ENCODE results near the gene EFNA1. TPM values are rescaled to one million over a fixed set of nuclear protein-coding genes. Genes with fewer than 3 reads are reported as not detected.

The EFNA1 gene
- total RNA-seq: 172 and 255 TPM in 2 replicates

DNA sequence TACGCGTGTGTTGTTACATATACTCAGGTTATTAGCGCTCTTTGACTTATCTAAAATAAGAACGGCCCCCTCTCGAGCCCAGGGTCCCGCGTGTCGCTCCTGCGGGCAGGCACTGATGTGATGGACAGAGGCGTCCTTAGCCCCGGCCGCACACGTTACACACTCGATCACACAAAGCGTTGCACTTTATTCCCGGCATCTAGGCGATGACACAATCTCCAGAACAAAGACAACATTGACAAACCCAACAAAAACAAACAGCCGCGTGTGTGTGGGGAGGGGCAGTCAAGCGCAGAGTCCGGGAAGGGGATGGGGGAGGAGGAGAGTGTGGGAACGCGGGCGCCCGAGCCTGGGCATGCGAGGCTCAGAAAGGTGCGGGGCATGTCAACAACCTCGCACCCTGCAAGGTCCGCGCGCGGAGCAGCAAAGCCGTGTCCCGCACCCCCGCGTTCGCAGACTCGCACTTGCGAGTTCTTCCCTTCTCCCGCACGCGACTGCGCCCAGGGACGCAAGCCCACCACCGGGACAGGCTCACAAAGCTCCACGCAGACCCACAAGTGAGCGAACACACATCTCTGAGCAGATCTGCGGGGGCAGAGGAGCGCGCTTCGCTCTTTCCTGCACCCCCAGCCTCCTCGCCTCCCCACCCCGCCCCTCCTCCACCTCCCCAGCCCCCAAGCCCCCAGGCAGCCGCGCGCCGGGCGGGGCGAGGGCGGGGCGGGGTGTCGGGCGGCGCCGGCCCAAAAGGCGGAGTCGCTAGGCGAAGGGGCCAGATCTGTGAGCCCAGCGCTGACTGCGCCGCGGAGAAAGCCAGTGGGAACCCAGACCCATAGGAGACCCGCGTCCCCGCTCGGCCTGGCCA is at the start of gene EFNA1:
Gene EFNA1, plus strand, starts transcription at position 772 of the 862 bp plus-strand sequence. CDS start 102 bp downstream, outside the sequence.

DNA sequence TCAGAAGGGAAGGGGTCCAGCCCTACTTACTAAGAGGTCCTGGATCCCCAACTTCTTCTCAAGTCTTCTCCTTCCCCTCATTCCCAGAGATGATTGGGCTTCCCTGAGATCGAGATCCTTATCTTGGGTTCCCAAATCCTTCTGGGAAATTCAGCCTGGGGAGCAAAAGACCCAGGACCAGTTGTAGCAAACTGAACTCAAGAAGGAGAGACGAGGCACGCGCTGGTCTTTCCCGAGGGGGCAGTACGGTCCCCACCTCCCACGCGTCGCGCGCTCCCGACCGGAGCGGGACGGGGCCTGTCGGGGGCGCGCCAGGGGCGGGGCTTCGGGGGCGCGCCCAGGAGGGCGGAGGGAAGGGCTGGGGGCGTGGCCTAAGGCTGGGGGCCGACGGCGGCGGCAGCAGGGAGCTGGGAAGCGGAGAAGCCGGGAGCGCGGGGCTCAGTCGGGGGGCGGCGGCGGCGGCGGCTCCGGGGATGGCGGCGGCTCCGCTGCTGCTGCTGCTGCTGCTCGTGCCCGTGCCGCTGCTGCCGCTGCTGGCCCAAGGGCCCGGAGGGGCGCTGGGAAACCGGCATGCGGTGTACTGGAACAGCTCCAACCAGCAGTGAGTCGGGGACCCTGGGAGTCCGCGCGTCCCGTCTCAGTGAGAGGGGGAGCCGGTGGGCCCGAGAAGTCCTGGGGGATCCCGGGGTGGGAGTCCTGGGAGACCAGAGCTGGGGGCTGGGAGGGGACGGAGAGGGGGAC is 49.0 kb upstream of the EFNA1 start, which contains the start of gene EFNA3:
Gene EFNA3, plus strand, starts transcription at position 369 of the 741 bp plus-strand sequence. Its CDS starts 105 bp downstream, at position 474.

GRCh38 chr1:155135415-155136028 is 7.8 kb downstream of the EFNA1 start, which contains the start of gene SLC50A1:
Gene SLC50A1, plus strand, starts transcription at chr1:155135852. Its CDS starts 60 bp downstream, at chr1:155135912.

GRCh38 chr1:155139895-155140629 is 12.4 kb downstream of the EFNA1 start, which contains the start of gene DPM3:
Gene DPM3, minus strand, starts transcription at chr1:155140531. Its CDS starts 291 bp downstream, at chr1:155140240.

DNA sequence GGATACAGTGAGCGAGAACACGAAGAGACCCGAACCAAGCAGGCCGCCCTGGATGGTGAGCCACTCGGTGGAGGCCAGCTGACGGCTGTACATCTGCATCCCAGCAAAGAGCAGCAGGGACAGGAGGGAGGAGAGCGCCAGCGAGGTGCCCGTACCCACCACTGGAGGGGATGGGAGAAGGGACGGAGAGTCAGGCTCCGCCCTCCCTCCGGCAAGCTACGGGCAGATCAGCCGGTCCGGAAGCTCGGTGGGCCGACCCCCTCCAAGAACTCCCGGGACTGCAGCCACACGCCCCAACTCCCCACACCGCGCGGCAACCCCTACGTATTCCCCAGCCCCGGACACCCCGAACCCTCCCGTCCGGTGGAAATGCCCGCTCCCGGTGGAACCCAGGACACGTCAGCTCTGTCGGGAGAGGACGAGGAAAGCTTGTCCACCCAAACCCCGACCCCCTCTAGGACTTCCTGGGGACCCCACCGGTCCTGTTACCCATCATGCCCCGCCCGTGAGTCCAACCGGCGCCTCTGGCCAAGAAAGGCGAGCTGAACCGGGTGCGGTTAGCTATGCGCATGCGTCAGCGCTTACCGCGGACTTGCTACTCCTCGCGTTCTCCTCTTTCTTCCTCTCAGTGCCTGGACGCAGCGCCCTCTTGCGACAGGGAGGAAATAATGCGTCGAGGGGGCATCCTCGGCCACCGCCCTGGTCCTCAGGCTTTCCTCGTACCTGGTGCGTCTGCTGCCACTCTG is 45.2 kb downstream of the EFNA1 start, which contains the start of gene KRTCAP2:
Gene KRTCAP2, minus strand, starts transcription at position 573 of the 746 bp plus-strand sequence. Its CDS starts 80 bp downstream, at position 493.

DNA sequence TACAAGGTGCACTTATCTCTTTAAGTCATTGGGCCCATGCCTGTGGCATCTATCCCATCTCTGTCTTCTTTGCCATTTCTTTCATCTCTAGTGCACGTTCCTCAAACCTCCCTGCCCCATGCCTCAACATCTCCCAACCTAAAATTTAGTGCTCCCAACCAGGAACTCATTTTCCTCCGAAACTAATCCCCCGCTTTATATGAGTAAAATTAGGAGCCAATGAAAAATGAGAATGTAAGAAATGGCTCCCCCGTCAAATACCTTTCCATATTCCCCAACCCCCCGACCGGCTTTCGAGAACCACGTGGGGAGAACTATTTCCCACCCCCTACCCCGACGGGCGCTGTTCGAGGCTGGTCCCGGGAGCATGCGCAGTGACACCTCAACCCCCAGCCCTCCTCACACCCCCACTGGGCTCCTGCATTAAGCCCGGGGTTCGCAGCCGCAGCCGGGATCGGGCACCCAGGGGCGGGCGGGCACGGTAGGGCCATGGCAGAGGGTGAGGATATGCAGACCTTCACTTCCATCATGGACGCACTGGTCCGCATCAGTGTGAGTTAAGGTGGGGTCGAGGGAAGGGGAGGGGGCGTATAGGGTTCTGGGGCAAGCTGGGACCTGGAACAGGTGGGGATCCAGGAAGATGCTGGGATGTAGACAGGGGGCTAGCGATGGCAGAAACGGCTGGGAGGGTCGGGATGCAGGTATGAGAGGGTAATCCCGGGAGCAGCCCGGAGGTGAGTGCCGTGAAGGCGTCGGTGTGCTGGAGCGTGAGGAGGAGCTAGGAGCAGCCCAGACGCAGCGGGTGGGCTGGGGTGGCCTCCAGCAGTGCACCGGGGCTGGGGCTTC is 46.0 kb downstream of the EFNA1 start, which contains the start of gene TRIM46:
Gene TRIM46, plus strand, starts transcription at position 372 of the 846 bp plus-strand sequence. Its CDS starts 118 bp downstream, at position 490.

Other genes starting within 250 kb of the EFNA1 start
- 9.2 and 11.3 TPM in 2 replicates for gene PMVK, start 191.2 kb upstream of the EFNA1 start, total RNA-seq
- gene PBXIP1, start 171.8 kb upstream of the EFNA1 start, total RNA-seq: 109 and 117 TPM in 2 replicates
- gene PYGO2, start 166.1 kb upstream of the EFNA1 start, total RNA-seq: 5.3 and 5.4 TPM in 2 replicates
- 253 and 300 TPM in 2 replicates for gene SHC1, start 157.1 kb upstream of the EFNA1 start, total RNA-seq
- gene CKS1B, start 153.2 kb upstream of the EFNA1 start, total RNA-seq: 29.0 and 31.8 TPM in 2 replicates
- 16.7 and 18.6 TPM in 2 replicates for gene FLAD1, start 144.5 kb upstream of the EFNA1 start, total RNA-seq
- gene LENEP, start 134.3 kb upstream of the EFNA1 start, total RNA-seq: 0.43 TPM in 1 of 2 replicates, not detected in the other
- gene ZBTB7B, start 125.1 kb upstream of the EFNA1 start, total RNA-seq: 7.0 and 9.8 TPM in 2 replicates
- 0.09 and 0.11 TPM in 2 replicates for gene DCST2, start 94.1 kb upstream of the EFNA1 start, total RNA-seq
- not detected in 2 replicates for gene DCST1, start 94.1 kb upstream of the EFNA1 start, total RNA-seq
- 97.1 and 129 TPM in 2 replicates for gene ADAM15, start 76.6 kb upstream of the EFNA1 start, total RNA-seq
- 13.7 and 15.3 TPM in 2 replicates for gene EFNA4, start 64.1 kb upstream of the EFNA1 start, total RNA-seq
- gene EFNA3, start 49.0 kb upstream of the EFNA1 start, total RNA-seq: 1.4 and 2.1 TPM in 2 replicates
- gene SLC50A1, start 8.0 kb downstream of the EFNA1 start, total RNA-seq: 56.8 and 66.1 TPM in 2 replicates
- 28.5 and 38.7 TPM in 2 replicates for gene DPM3, start 12.7 kb downstream of the EFNA1 start, total RNA-seq
- gene KRTCAP2, start 45.4 kb downstream of the EFNA1 start, total RNA-seq: 139 and 143 TPM in 2 replicates
- 1.1 and 1.3 TPM in 2 replicates for gene TRIM46, start 46.0 kb downstream of the EFNA1 start, total RNA-seq
- 12.6 and 13.2 TPM in 2 replicates for gene THBS3, start 80.0 kb downstream of the EFNA1 start, total RNA-seq
- 23.5 and 34.1 TPM in 2 replicates for gene MTX1, start 80.8 kb downstream of the EFNA1 start, total RNA-seq
- 2.4 and 2.5 TPM in 2 replicates for gene ENTREP3, start 127.6 kb downstream of the EFNA1 start, total RNA-seq
- 25.8 and 28.2 TPM in 2 replicates for gene SCAMP3, start 134.5 kb downstream of the EFNA1 start, total RNA-seq
- gene CLK2, start 145.6 kb downstream of the EFNA1 start, total RNA-seq: 18.5 and 20.6 TPM in 2 replicates
- gene HCN3, start 149.6 kb downstream of the EFNA1 start, total RNA-seq: 0.34 and 0.76 TPM in 2 replicates
- not detected in 2 replicates for gene PKLR, start 173.6 kb downstream of the EFNA1 start, total RNA-seq
- 350 and 458 TPM in 2 replicates for gene FDPS, start 181.0 kb downstream of the EFNA1 start, total RNA-seq
- 8.2 and 9.2 TPM in 2 replicates for gene RUSC1, start 193.0 kb downstream of the EFNA1 start, total RNA-seq